Endothelial cell of umbilical vein (primary cell): ENCODE data around the gene ROBO4. TPM values are rescaled to one million over a fixed set of nuclear protein-coding genes. Genes with fewer than 3 reads are reported as not detected.

Experiments
- BruUV-seq: library from RNA; stranded (reverse); fragments of 400-500 nt; replicated peaks from 2 replicates; lab custom pipeline; 2021; lab: Mats Ljungman, UMichigan
- CTCF ChIA-PET: fragments of 300-600, 350-600 bp; sonication (Branson Sonifier 250); formaldehyde crosslinking; loops from one replicate; lab custom pipeline; 2021; ENCODE audit warnings: antibody characterized with exemption, inconsistent platforms; lab: Charles Lee
- POLR2A ChIA-PET: fragments of 300-600, 350-600 bp; sonication (Branson Sonifier 250); formaldehyde crosslinking; loops from one replicate; lab custom pipeline; 2021; ENCODE audit warnings: antibody characterized with exemption, inconsistent platforms; lab: Charles Lee
- DNase-seq: peaks from one replicate; pipeline ENCODE4 v3.0.0-alpha.2; 2011; ENCODE audit warnings: low read depth, low spot score
- FAIRE-seq: peaks from 2 replicates; lab custom pipeline; 2011; peaks lifted over from hg19 to GRCh38; lab: Jason Lieb, UNC
- H2AFZ ChIP-seq: 2 replicates; pipeline ENCODE4 v1.6.0; 2012; ENCODE audit warnings: low read depth, low read length, control low read depth, inconsistent platforms
- H3K27ac ChIP-seq: 2 replicates; pipeline ENCODE4 v1.5.1; 2011; ENCODE audit warnings: low read depth, mild to moderate bottlenecking, control low read depth, low read length, moderate library complexity; ENCODE audit not compliant: insufficient read depth
- H3K27me3 ChIP-seq, 2 experiments: 2 replicates each; pipeline versions ENCODE4 v1.6.0 to v1.6.1; 2011; ENCODE audit warnings: low read length in 2 of 2, mixed read lengths in 1 of 2; ENCODE audit not compliant: control insufficient read depth in 2 of 2, insufficient read depth in 2 of 2
- H3K36me3 ChIP-seq, 2 experiments: 2 replicates in 1 of 2; 3 replicates in 1 of 2; pipeline ENCODE4 v1.5.1; 2011; ENCODE audit warnings: low read length in 2 of 2, mild to moderate bottlenecking in 1 of 2, moderate library complexity in 1 of 2; ENCODE audit not compliant: control insufficient read depth in 2 of 2, insufficient read depth in 2 of 2; ENCODE audit errors: extremely low read depth in 1 of 2
- H3K4me1 ChIP-seq: 3 replicates; pipeline ENCODE4 v1.5.1; 2011; ENCODE audit warnings: mild to moderate bottlenecking, low read length; ENCODE audit not compliant: control insufficient read depth, insufficient read depth; ENCODE audit errors: extremely low read depth
- H3K4me2 ChIP-seq: 2 replicates; pipeline ENCODE4 v1.6.1; 2011; ENCODE audit warnings: low read length, control low read depth, mixed read lengths; ENCODE audit not compliant: insufficient read depth
- H3K4me3 ChIP-seq, 3 experiments: fragments of 200-600 bp in 1 of 3; sonication (generic), shearing (Covaris generic) in 1 of 3; replicated peaks in 1 of 3; 2 replicates each; pipeline ENCODE4 v1.5.1; 2011 to 2016; ENCODE audit warnings: control low read depth in 3 of 3, low read length in 3 of 3, mild to moderate bottlenecking in 2 of 3, inconsistent platforms in 1 of 3, low read depth in 1 of 3, moderate library complexity in 1 of 3; ENCODE audit not compliant: insufficient read depth in 1 of 3
- H3K79me2 ChIP-seq: 2 replicates; pipeline ENCODE4 v1.6.0; 2012; ENCODE audit warnings: low read length, inconsistent platforms; ENCODE audit not compliant: control insufficient read depth, insufficient read depth
- H3K9ac ChIP-seq: replicated peaks from 2 replicates; pipeline ENCODE3; 2011; ENCODE audit warnings: low read length, control low read depth; ENCODE audit not compliant: insufficient read depth; ENCODE audit errors: extremely low read depth
- H3K9me1 ChIP-seq: replicated peaks from 3 replicates; pipeline ENCODE4 v1.6.0; 2011; ENCODE audit warnings: mild to moderate bottlenecking, low read length; ENCODE audit not compliant: control insufficient read depth, insufficient read depth; ENCODE audit errors: extremely low read depth
- H3K9me3 ChIP-seq: replicated peaks from 2 replicates; pipeline ENCODE4 v1.5.1; 2012; ENCODE audit warnings: low read length, inconsistent platforms; ENCODE audit not compliant: control insufficient read depth, insufficient read depth
- H4K20me1 ChIP-seq: replicated peaks from 2 replicates; pipeline ENCODE3; 2011; ENCODE audit warnings: mild to moderate bottlenecking, low read length; ENCODE audit not compliant: control insufficient read depth, insufficient read depth; ENCODE audit errors: extremely low read depth
- EZH2 ChIP-seq: IDR thresholded peaks from 2 replicates; pipeline ENCODE4 v1.6.1; 2012; ENCODE audit warnings: borderline replicate concordance, low read depth, mild to moderate bottlenecking, moderate library complexity, low read length, inconsistent platforms; ENCODE audit not compliant: severe bottlenecking
- FOS ChIP-seq: IDR thresholded peaks from 2 replicates; pipeline ENCODE4 v1.6.1; 2011; ENCODE audit warnings: mild to moderate bottlenecking, low read length, moderate library complexity, borderline replicate concordance; ENCODE audit not compliant: insufficient read depth
- GATA2 ChIP-seq: IDR thresholded peaks from 2 replicates; pipeline ENCODE4 v1.7.0; 2011; ENCODE audit warnings: low read depth, mild to moderate bottlenecking, moderate library complexity, mixed read lengths, low read length; ENCODE audit not compliant: insufficient read length, insufficient read depth
- JUN ChIP-seq: IDR thresholded peaks from 2 replicates; pipeline ENCODE4 v1.6.1; 2011; ENCODE audit warnings: borderline replicate concordance, low read depth; ENCODE audit not compliant: insufficient read length, insufficient read depth
- MYC ChIP-seq: IDR thresholded peaks from one replicate; pipeline ENCODE4 v1.6.1; 2011; ENCODE audit warnings: mild to moderate bottlenecking, low read depth, low read length
- POLR2A ChIP-seq: IDR thresholded peaks from 2 replicates; pipeline ENCODE4 v1.6.1; 2012; ENCODE audit warnings: low read depth, mild to moderate bottlenecking, control low read depth, low read length
- POLR2AphosphoS5 ChIP-seq: IDR thresholded peaks from 2 replicates; pipeline ENCODE4 v1.6.1; 2012; ENCODE audit warnings: low read depth, mild to moderate bottlenecking, control low read depth, low read length, moderate library complexity; ENCODE audit not compliant: insufficient read depth
- dilution Hi-C: fragments of 300-500 bp; cut with MboI; formaldehyde crosslinking; loops from one replicate; pipeline ENCODE4 v1.15.0; 2019; ENCODE audit warnings: low sequenced_read_pairs; ENCODE audit not compliant: extremely low pct_ligation_motif_present
- intact Hi-C: fragments of 100-400 bp; cut with micrococcal nuclease; formaldehyde crosslinking; loops from one replicate; pipeline ENCODE4 v1.10.0; 2022
- polyA plus RNA-seq, 4 experiments: library from polyadenylated mRNA; depleted of rRNA in 3 of 4; stranded (reverse) in 3 of 4; unstranded in 1 of 4; fragments of >200 nt; gene quantifications; 2 replicates each; pipeline versions ENCODE4 v1.2.1 to v1.2.3, GENCODE V29; 2011 to 2012; ENCODE audit warnings: missing spikeins in 1 of 4
- total RNA-seq: library from RNA; stranded (reverse); gene quantifications from 2 replicates; pipeline ENCODE4 v1.2.3, GENCODE V29; 2021
- TF ChIP-seq, protein P1 (sequence below): IDR thresholded peaks from 2 replicates; pipeline ENCODE4 v1.6.1; 2011; ENCODE audit not compliant: insufficient read depth, insufficient read length
- TF ChIP-seq, protein P2 (sequence below), 2 donors: IDR thresholded peaks; 1 replicate in 1 of 2; 2 replicates in 1 of 2; pipeline ENCODE4 v1.5.1; 2011; ENCODE audit warnings: low read length in 2 of 2, mild to moderate bottlenecking in 2 of 2, moderate library complexity in 2 of 2, control low read depth in 1 of 2, inconsistent platforms in 1 of 2, low read depth in 1 of 2; ENCODE audit not compliant: insufficient read depth in 1 of 2; ENCODE audit errors: extremely low read depth in 1 of 2

ROBO4 gene
- total and polyA plus RNA-seq, 2 donors (not counting 3 experiments of a cell fraction or from before 2014, with no cell fraction given): 260 to 474 TPM

DNA sequence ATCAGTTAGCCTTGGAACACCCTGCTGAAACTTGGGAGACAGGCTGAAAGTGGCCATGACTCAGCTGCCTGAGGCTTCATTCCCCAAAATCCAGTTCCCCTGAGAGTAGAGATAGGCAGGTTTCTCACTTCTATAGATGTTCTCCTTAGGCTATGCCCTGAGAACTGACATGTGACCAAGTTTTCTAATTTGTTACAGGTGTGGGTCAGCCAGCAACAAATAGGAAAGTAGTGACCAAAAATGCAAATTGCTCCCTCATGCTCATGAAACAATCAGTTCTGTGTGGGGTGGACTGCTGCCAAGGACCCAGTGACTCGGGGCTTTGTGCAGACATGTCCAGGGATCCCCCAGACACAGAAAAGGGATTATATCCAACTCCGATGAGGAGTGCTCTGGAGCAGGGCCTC is 49.1 kb upstream of the ROBO4 start:
- H3K79me2 ChIP-seq: no peaks in the 10 kb centered on the region
- peaks cover 0 to 3% of the 10 kb centered on the region in 2 experiments for H3K27me3 ChIP-seq
- H3K9me3 ChIP-seq: no peaks in the 10 kb centered on the region
- ChIA-PET POLR2A (no interaction called here), CTCF (interaction anchor here (1.0 kb wide), 1 partner anchor 70 kb away, joined by 3 read pairs; no protein-coding TSS in a partner anchor)
- H2AFZ ChIP-seq: no peak overlapping the region
- no peaks in the 10 kb centered on the region for H4K20me1 ChIP-seq
- H3K9ac ChIP-seq: no peak overlapping the region
- DNase-seq (no peak), FAIRE-seq (no peak)
- no TSS peak for BruUV-seq
- dilution Hi-C loops: no loop called here
- TF ChIP-seq, protein P1, sequence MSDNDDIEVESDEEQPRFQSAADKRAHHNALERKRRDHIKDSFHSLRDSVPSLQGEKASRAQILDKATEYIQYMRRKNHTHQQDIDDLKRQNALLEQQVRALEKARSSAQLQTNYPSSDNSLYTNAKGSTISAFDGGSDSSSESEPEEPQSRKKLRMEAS: no peak
- TF ChIP-seq GATA2 (no peak), JUN (no peak), POLR2A (no peak), MYC (no peak), POLR2AphosphoS5 (no peak), FOS (no peak), EZH2 (no peak)
- TF ChIP-seq, protein P2, sequence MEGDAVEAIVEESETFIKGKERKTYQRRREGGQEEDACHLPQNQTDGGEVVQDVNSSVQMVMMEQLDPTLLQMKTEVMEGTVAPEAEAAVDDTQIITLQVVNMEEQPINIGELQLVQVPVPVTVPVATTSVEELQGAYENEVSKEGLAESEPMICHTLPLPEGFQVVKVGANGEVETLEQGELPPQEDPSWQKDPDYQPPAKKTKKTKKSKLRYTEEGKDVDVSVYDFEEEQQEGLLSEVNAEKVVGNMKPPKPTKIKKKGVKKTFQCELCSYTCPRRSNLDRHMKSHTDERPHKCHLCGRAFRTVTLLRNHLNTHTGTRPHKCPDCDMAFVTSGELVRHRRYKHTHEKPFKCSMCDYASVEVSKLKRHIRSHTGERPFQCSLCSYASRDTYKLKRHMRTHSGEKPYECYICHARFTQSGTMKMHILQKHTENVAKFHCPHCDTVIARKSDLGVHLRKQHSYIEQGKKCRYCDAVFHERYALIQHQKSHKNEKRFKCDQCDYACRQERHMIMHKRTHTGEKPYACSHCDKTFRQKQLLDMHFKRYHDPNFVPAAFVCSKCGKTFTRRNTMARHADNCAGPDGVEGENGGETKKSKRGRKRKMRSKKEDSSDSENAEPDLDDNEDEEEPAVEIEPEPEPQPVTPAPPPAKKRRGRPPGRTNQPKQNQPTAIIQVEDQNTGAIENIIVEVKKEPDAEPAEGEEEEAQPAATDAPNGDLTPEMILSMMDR (IDR thresholded peaks at IDR 0.05; ENCODE audit: extremely low read depth in 1 of 2, insufficient read depth in 1 of 2, low read depth in 1 of 2, low read length in 2 of 2): no peak
- H3K4me3 ChIP-seq: no peak overlapping the region
- no peak overlapping the region for H3K4me2 ChIP-seq
- intact Hi-C loops: no loop called here
- no peaks in the 10 kb centered on the region for H3K36me3 ChIP-seq
- H3K4me1 ChIP-seq: no peaks in the 10 kb centered on the region
- H3K27ac ChIP-seq: no peak overlapping the region
- no peaks in the 10 kb centered on the region for H3K9me1 ChIP-seq
